Stomach (tissue), 4 donors: ENCODE data around the gene KIF18A.

Experiments used
- CTCF ChIP-seq, 7 experiments: fragments of 450-650 bp in 4 of 7; fragments of 200-600 bp in 3 of 7; sonication (generic) in 3 of 7; IDR thresholded peaks; one replicate each; pipeline ENCODE4 v1.5.1; 2016 to 2019; ENCODE audit warnings: antibody characterized with exemption in 7 of 7, control low read depth in 2 of 7, mild to moderate bottlenecking in 1 of 7
- POLR2A ChIP-seq, 4 donors: fragments of 450-650 bp; IDR thresholded peaks; one replicate each; pipeline ENCODE4 v1.6.1; 2016; ENCODE audit warnings: antibody characterized with exemption in 4 of 4, control low read depth in 2 of 4, mild to moderate bottlenecking in 1 of 4, moderate library complexity in 1 of 4

DNA sequence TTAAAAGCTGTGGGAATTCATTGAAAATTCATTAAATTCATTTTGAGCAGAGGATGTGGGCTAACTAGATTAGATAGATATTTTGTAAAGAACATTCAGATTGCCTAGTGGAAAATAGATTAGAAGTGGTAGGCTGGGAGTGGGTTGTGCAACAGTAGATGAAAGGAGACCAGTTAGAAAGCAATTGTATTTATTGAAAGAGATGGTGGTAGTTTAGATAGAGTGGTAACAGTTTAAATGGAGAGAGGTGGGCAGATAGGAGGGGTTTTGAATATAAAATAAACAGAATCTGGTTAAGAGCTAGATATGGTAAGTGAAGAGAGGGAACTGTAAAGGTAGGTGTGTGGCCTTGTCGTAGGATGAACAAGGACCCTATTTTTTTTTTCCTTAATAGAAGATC is 34.8 kb upstream of the KIF18A start:
- TF ChIP-seq CTCF (IDR thresholded peaks at IDR 0.05) (no peak), POLR2A (IDR thresholded peaks at IDR 0.05) (no peak)
